ENCODE data around the gene BRCC3.

GRCh38 chrX:155144926-155145325, 73.6 kb downstream of the BRCC3 start:
- TF ChIP-seq POLR2A (IDR thresholded peaks at IDR 0.05; ENCODE audit: low read depth, low read length) (no peak), POLR2AphosphoS5 (IDR thresholded peaks at IDR 0.05; ENCODE audit: low read depth, low read length) (no peak)
